PC-3 (cell line): ENCODE results near the gene DOK7. TPM values are rescaled to one million over a fixed set of nuclear protein-coding genes. Genes with fewer than 3 reads are reported as not detected.

Experiments
- ATAC-seq: fragments of 200-7000 bp; cut with Tn5 transposase; 2 replicates; pipeline ENCODE4 v1.9.1; 2020; ENCODE audit warnings: mild to moderate bottlenecking, moderate library complexity
- BruUV-seq: library from RNA; stranded (reverse); fragments of 400-500 nt; replicated peaks from 2 replicates; lab custom pipeline; 2021; lab: Mats Ljungman, UMichigan
- CTCF ChIA-PET: fragments of 300-600 bp; sonication (Branson Sonifier 250); formaldehyde crosslinking; loops from one replicate; lab custom pipeline; 2022; ENCODE audit warnings: antibody characterized with exemption; lab: Charles Lee
- POLR2A ChIA-PET: fragments of 300-600 bp; sonication (Branson Sonifier 250); formaldehyde crosslinking; loops from one replicate; lab custom pipeline; 2022; ENCODE audit warnings: antibody characterized with exemption; ENCODE audit not compliant: unreplicated experiment; lab: Charles Lee
- DNase-seq: peaks from one replicate; pipeline ENCODE4 v3.0.0-alpha.2; 2015
- H2AFZ ChIP-seq: fragments of 300-600 bp; sonication (generic); 2 replicates; pipeline ENCODE4 v1.6.0; 2016; ENCODE audit warnings: antibody characterized with exemption, low read length
- H3F3A ChIP-seq: fragments of 300-600 bp; sonication (generic); one replicate; pipeline ENCODE4 v1.6.0; 2017; ENCODE audit warnings: antibody characterized with exemption, low read length, control low read depth, mild to moderate bottlenecking; ENCODE audit not compliant: unreplicated experiment
- H3K27ac ChIP-seq: fragments of 300-600 bp; sonication (generic); 2 replicates; pipeline ENCODE4 v1.5.1; 2016; ENCODE audit warnings: mild to moderate bottlenecking, low read length
- H3K27me3 ChIP-seq: fragments of 300-600 bp; sonication (generic); 2 replicates; pipeline ENCODE4 v1.6.1; 2016; ENCODE audit warnings: low read length, mixed read lengths
- H3K36me3 ChIP-seq: fragments of 300-600 bp; sonication (generic); 2 replicates; pipeline ENCODE4 v1.6.1; 2016; ENCODE audit warnings: low read depth, mixed run types, low read length, mixed read lengths
- H3K4me1 ChIP-seq: fragments of 300-600 bp; sonication (generic); 2 replicates; pipeline ENCODE4 v1.5.1; 2016; ENCODE audit warnings: low read length; ENCODE audit not compliant: insufficient read depth
- H3K4me2 ChIP-seq: fragments of 300-600 bp; sonication (generic); 2 replicates; pipeline ENCODE4 v1.6.0; 2016; ENCODE audit warnings: low read length
- H3K4me3 ChIP-seq: fragments of 300-600 bp; sonication (generic); 2 replicates; pipeline ENCODE4 v1.5.1; 2016; ENCODE audit warnings: mild to moderate bottlenecking, low read length, mixed read lengths
- H3K79me2 ChIP-seq: fragments of 300-600 bp; sonication (generic); 2 replicates; pipeline ENCODE4 v1.6.1; 2017; ENCODE audit warnings: low read length, mixed read lengths
- H3K9ac ChIP-seq: fragments of 300-600 bp; sonication (generic); 2 replicates; pipeline ENCODE4 v1.6.0; 2016; ENCODE audit warnings: mild to moderate bottlenecking, low read length
- H3K9me2 ChIP-seq: fragments of 300-600 bp; sonication (generic); replicated peaks from 2 replicates; pipeline ENCODE4 v1.6.1; 2016; ENCODE audit warnings: mixed run types, low read length, mixed read lengths
- H3K9me3 ChIP-seq: fragments of 300-600 bp; sonication (generic); 2 replicates; pipeline ENCODE4 v1.6.1; 2016; ENCODE audit warnings: low read length, mixed read lengths
- H4K20me1 ChIP-seq: fragments of 300-600 bp; sonication (generic); 2 replicates; pipeline ENCODE4 v1.6.1; 2016; ENCODE audit warnings: low read length, mixed read lengths
- EZH2 ChIP-seq: fragments of 300-600 bp; sonication (generic); IDR thresholded peaks from one replicate; pipeline ENCODE4 v1.6.1; 2017; ENCODE audit warnings: antibody characterized with exemption, mild to moderate bottlenecking, low read length; ENCODE audit not compliant: unreplicated experiment
- EZH2phosphoT487 ChIP-seq: fragments of 300-600 bp; sonication (generic); IDR thresholded peaks from 2 replicates; pipeline ENCODE4 v1.6.1; 2018; ENCODE audit warnings: mild to moderate bottlenecking, antibody characterized with exemption, low read length, borderline replicate concordance
- intact Hi-C: fragments of 100-400 bp; cut with micrococcal nuclease; formaldehyde crosslinking; loops from 2 replicates; pipeline ENCODE4 v1.9.0; 2023
- total RNA-seq: library from RNA; depleted of rRNA; stranded (reverse); fragments of >200 nt; gene quantifications from 2 replicates; pipeline ENCODE4 v1.2.3, GENCODE V29; 2014
- TF ChIP-seq, protein P1 (sequence below): fragments of 300-600 bp; sonication (generic); conservative IDR thresholded peaks from 2 replicates; pipeline ENCODE4 v1.5.1; 2017; ENCODE audit warnings: antibody characterized with exemption, low read depth, mild to moderate bottlenecking, low read length

DOK7 gene
- total RNA-seq, 1 experiment from 2014 or later, result 2.5 TPM

DNA sequence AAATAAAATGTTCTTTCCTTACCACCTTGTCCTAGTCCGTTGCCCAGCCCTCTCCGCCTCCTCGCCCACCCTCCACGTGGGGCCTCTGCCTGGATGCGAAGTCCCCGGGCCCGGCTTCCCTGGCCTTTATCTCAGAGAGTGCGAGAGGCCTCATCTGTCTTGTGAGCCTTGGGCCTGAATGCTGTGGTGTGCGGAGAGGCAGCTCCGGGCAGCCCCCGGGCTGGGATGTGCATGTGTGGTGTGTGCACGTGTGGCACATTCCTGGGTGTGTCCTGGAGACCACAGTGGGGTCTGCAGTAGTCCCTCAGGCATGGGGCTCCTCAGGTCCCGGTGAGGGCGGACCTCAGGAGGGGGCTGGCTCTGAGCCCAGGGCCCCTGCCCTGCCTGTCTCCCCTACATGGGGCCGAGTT lies 31.4 kb downstream of the DOK7 start:
- no peaks in the 10 kb centered on the region for H3K27me3 ChIP-seq
- no peak overlapping the region for H3K4me2 ChIP-seq
- no peak for TF ChIP-seq EZH2
- TF ChIP-seq EZH2phosphoT487, result no peak
- TF ChIP-seq, protein P1, sequence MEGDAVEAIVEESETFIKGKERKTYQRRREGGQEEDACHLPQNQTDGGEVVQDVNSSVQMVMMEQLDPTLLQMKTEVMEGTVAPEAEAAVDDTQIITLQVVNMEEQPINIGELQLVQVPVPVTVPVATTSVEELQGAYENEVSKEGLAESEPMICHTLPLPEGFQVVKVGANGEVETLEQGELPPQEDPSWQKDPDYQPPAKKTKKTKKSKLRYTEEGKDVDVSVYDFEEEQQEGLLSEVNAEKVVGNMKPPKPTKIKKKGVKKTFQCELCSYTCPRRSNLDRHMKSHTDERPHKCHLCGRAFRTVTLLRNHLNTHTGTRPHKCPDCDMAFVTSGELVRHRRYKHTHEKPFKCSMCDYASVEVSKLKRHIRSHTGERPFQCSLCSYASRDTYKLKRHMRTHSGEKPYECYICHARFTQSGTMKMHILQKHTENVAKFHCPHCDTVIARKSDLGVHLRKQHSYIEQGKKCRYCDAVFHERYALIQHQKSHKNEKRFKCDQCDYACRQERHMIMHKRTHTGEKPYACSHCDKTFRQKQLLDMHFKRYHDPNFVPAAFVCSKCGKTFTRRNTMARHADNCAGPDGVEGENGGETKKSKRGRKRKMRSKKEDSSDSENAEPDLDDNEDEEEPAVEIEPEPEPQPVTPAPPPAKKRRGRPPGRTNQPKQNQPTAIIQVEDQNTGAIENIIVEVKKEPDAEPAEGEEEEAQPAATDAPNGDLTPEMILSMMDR, result no peak
- H3K9me2 ChIP-seq, result no peaks in the 10 kb centered on the region
- ChIA-PET CTCF (no interaction called here), POLR2A (no interaction called here)
- no peak overlapping the region for H3K27ac ChIP-seq
- no peak overlapping the region for H3K4me3 ChIP-seq
- ATAC-seq (no peak), DNase-seq (no peak)
- H3F3A ChIP-seq, result no peaks in the 10 kb centered on the region
- H2AFZ ChIP-seq, result no peak overlapping the region
- no peaks in the 10 kb centered on the region for H3K79me2 ChIP-seq
- H3K4me1 ChIP-seq, result no peaks in the 10 kb centered on the region
- no peaks in the 10 kb centered on the region for H3K36me3 ChIP-seq
- intact Hi-C loops, result no loop called here
- no peaks in the 10 kb centered on the region for H4K20me1 ChIP-seq
- no peaks in the 10 kb centered on the region for H3K9me3 ChIP-seq
- no peak overlapping the region for H3K9ac ChIP-seq
- BruUV-seq, result no TSS peak

DNA sequence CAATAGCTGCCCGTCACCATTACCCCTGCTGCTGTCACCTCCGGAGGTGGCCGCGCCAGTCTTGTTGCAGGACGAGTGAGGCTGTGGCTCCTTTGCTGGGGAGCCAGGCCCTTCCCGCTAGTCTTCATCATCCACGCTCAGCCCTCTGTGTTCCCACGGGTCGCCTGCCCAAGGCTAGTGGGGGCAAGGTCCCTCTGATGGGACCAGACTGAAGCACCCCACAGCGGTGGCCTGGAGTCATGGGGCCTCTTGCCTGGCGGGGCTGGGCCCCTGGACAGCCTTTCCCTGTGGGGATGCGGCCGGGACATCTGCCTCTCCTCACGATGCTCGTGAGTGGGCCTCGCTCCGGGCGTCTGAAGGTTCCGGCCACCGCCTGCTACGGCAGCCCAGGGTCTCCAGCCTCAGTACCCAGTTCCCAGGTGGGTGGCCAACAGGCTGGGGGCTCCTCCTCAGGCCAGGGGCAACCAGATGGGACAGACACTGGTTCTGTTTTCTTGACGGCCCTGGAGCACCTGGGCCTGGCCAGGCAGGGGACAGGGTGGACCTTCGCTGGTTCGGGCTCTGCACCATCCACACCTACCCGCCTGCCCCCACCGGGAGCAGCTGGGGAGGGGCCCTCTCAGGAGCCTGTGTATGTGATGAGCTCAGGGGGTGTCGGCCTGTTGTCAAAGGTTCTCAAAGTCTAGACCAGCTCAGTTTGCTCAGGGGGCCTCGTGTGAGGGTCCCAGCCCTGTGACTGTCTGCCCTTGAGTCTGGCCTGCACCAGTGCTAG lies 32.3 kb downstream of the DOK7 start:
- no peaks in the 10 kb centered on the region for H3K79me2 ChIP-seq
- DNase-seq (no peak), ATAC-seq (no peak)
- H3K9ac ChIP-seq, result no peak overlapping the region
- no peaks in the 10 kb centered on the region for H3K36me3 ChIP-seq
- H3K4me3 ChIP-seq, result no peak overlapping the region
- H2AFZ ChIP-seq, result no peak overlapping the region
- intact Hi-C loops, result no loop called here
- TF ChIP-seq EZH2phosphoT487, result no peak
- no peaks in the 10 kb centered on the region for H3K4me1 ChIP-seq
- H4K20me1 ChIP-seq, result no peaks in the 10 kb centered on the region
- H3F3A ChIP-seq, result no peaks in the 10 kb centered on the region
- no peaks in the 10 kb centered on the region for H3K9me2 ChIP-seq
- CTCF ChIA-PET, result no interaction called here
- POLR2A ChIA-PET, result no interaction called here
- no peak overlapping the region for H3K27ac ChIP-seq
- no peak overlapping the region for H3K4me2 ChIP-seq
- no peaks in the 10 kb centered on the region for H3K9me3 ChIP-seq
- no peaks in the 10 kb centered on the region for H3K27me3 ChIP-seq
- no TSS peak for BruUV-seq

DNA sequence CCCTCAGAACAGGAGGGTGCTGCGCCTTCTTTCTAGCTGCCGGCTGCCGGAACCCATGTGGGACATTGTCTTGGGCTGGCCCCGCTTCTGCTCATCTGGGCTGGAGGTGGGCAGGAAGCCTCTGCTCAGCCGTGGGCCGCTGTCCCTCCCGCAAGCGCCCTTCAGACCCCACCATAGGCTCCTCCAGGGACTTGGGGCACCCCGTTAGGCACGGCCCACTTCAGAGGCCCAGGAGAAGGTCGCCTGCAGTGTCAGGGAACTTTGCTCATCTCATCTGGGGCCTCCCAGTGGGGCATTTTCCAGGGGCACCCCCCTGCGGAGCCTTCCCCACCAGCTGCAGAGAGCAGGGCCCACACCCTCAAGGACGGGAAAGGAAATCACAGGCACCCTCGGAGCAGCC lies 32.9 kb downstream of the DOK7 start:
- ChIA-PET POLR2A (no interaction called here), CTCF (no interaction called here)
- no peak overlapping the region for H3K27ac ChIP-seq
- H3K9me2 ChIP-seq, result no peaks in the 10 kb centered on the region
- BruUV-seq, result no TSS peak
- no peaks in the 10 kb centered on the region for H3K9me3 ChIP-seq
- DNase-seq (no peak), ATAC-seq (no peak)
- intact Hi-C loops, result no loop called here
- H3K4me1 ChIP-seq, result no peaks in the 10 kb centered on the region
- no peak for TF ChIP-seq EZH2
- TF ChIP-seq, protein P1, result no peak
- TF ChIP-seq EZH2phosphoT487, result no peak
- H3K9ac ChIP-seq, result no peak overlapping the region
- no peaks in the 10 kb centered on the region for H3K27me3 ChIP-seq
- H3K79me2 ChIP-seq, result no peaks in the 10 kb centered on the region
- H4K20me1 ChIP-seq, result no peaks in the 10 kb centered on the region
- H3K4me3 ChIP-seq, result no peak overlapping the region
- no peaks in the 10 kb centered on the region for H3K36me3 ChIP-seq
- H3F3A ChIP-seq, result no peaks in the 10 kb centered on the region
- no peak overlapping the region for H2AFZ ChIP-seq
- no peak overlapping the region for H3K4me2 ChIP-seq
